Astrocyte (in vitro differentiated cells and primary cell): Measurements from ENCODE around the gene CABP4. TPM values are rescaled to one million over a fixed set of nuclear protein-coding genes. Genes with fewer than 3 reads are reported as not detected.

Experiments used
- DNase-seq: peaks from one replicate; pipeline ENCODE4 v3.0.0-alpha.2; 2010; ENCODE audit warnings: low read depth
- FAIRE-seq: peaks from 2 replicates; lab custom pipeline; 2011; peaks lifted over from hg19 to GRCh38; lab: Jason Lieb, UNC
- H2AFZ ChIP-seq: 2 replicates; pipeline ENCODE4 v1.6.0; 2012; ENCODE audit warnings: low read depth, low read length, inconsistent platforms
- H3K27ac ChIP-seq: 2 replicates; pipeline ENCODE4 v1.5.1; 2011; ENCODE audit warnings: low read depth, low read length, inconsistent platforms
- H3K27me3 ChIP-seq: 2 replicates; pipeline ENCODE4 v1.6.0; 2011; ENCODE audit warnings: low read length, inconsistent platforms; ENCODE audit not compliant: insufficient read depth
- H3K36me3 ChIP-seq: 2 replicates; pipeline ENCODE4 v1.5.1; 2011; ENCODE audit warnings: low read length, inconsistent platforms; ENCODE audit not compliant: insufficient read depth
- H3K4me1 ChIP-seq: 2 replicates; pipeline ENCODE4 v1.5.1; 2011; ENCODE audit warnings: low read length, inconsistent platforms; ENCODE audit not compliant: insufficient read depth
- H3K4me2 ChIP-seq: 2 replicates; pipeline ENCODE4 v1.6.0; 2012; ENCODE audit warnings: low read length, inconsistent platforms
- H3K4me3 ChIP-seq: 2 replicates; pipeline ENCODE4 v1.5.1; 2011; ENCODE audit warnings: low read depth, mild to moderate bottlenecking, low read length, inconsistent platforms; ENCODE audit not compliant: insufficient read depth
- H3K79me2 ChIP-seq: 2 replicates; pipeline ENCODE4 v1.6.0; 2012; ENCODE audit warnings: mild to moderate bottlenecking, low read length, inconsistent platforms; ENCODE audit not compliant: insufficient read depth
- H3K9ac ChIP-seq: 2 replicates; pipeline ENCODE4 v1.6.0; 2012; ENCODE audit warnings: mild to moderate bottlenecking, low read length, inconsistent platforms
- H3K9me3 ChIP-seq: 2 replicates; pipeline ENCODE4 v1.5.1; 2012; ENCODE audit warnings: low read depth, mild to moderate bottlenecking, low read length, inconsistent platforms; ENCODE audit not compliant: insufficient read depth
- H4K20me1 ChIP-seq: 2 replicates; pipeline ENCODE4 v1.6.0; 2012; ENCODE audit warnings: low read length, inconsistent platforms; ENCODE audit not compliant: insufficient read depth
- H3K27ac Mint-ChIP-seq: one replicate; pipeline ENCODE4 v1.8.0; 2021; ENCODE audit warnings: mild to moderate bottlenecking, mixed read lengths; ENCODE audit not compliant: unreplicated experiment
- H3K27me3 Mint-ChIP-seq: one replicate; pipeline ENCODE4 v1.8.0; 2021; ENCODE audit warnings: low read depth, mixed read lengths; ENCODE audit not compliant: unreplicated experiment
- H3K36me3 Mint-ChIP-seq: one replicate; pipeline ENCODE4 v1.8.0; 2021; ENCODE audit warnings: low read depth, mixed read lengths; ENCODE audit not compliant: unreplicated experiment
- H3K4me1 Mint-ChIP-seq: one replicate; pipeline ENCODE4 v1.8.0; 2021; ENCODE audit warnings: low read depth, mixed read lengths; ENCODE audit not compliant: unreplicated experiment
- H3K4me3 Mint-ChIP-seq: one replicate; pipeline ENCODE4 v1.8.0; 2021; ENCODE audit warnings: mild to moderate bottlenecking, moderate library complexity, mixed read lengths; ENCODE audit not compliant: unreplicated experiment
- H3K9me3 Mint-ChIP-seq: one replicate; pipeline ENCODE4 v1.8.0; 2021; ENCODE audit warnings: mild to moderate bottlenecking, mixed read lengths; ENCODE audit not compliant: unreplicated experiment
- CTCF ChIP-seq: IDR thresholded peaks from 2 replicates; pipeline ENCODE4 v1.5.1; 2011; ENCODE audit warnings: low read depth, mild to moderate bottlenecking, inconsistent platforms, low read length, moderate library complexity; ENCODE audit not compliant: insufficient read depth
- EZH2 ChIP-seq: IDR thresholded peaks from 2 replicates; pipeline ENCODE4 v1.6.1; 2012; ENCODE audit warnings: mild to moderate bottlenecking, low read length, inconsistent platforms; ENCODE audit not compliant: insufficient read depth
- total RNA-seq: library from RNA; stranded (reverse); gene quantifications from 2 replicates; pipeline ENCODE4 v1.2.1, GENCODE V29; 2021

CABP4 gene
- total RNA-seq, 1 donor from 2014 or later: not detected

GRCh38 chr11:67450796-67451657, 4.1 kb upstream of the CABP4 start:
- no peaks in the 10 kb centered on the region for H3K36me3 ChIP-seq
- no peaks in the 10 kb centered on the region for H3K79me2 ChIP-seq
- no peak overlapping the region for H3K4me3 ChIP-seq
- H3K4me1 Mint-ChIP-seq: no peaks in the 10 kb centered on the region
- H4K20me1 ChIP-seq: no peaks in the 10 kb centered on the region
- peaks cover 11% of the 10 kb centered on the region for H3K27me3 Mint-ChIP-seq
- peaks cover 3% of the 10 kb centered on the region for H3K36me3 Mint-ChIP-seq
- no peak overlapping the region for H3K9ac ChIP-seq
- no peak overlapping the region for H3K4me3 Mint-ChIP-seq
- no peak overlapping the region for H2AFZ ChIP-seq
- no peaks in the 10 kb centered on the region for H3K9me3 Mint-ChIP-seq
- no peak overlapping the region for H3K4me2 ChIP-seq
- no peaks in the 10 kb centered on the region for H3K27me3 ChIP-seq
- FAIRE-seq: no peak
- H3K27ac Mint-ChIP-seq: peak overlapping the region; percentile 66
- no peak for DNase-seq
- H3K4me1 ChIP-seq: no peaks in the 10 kb centered on the region
- no peaks in the 10 kb centered on the region for H3K9me3 ChIP-seq
- H3K27ac ChIP-seq: no peak overlapping the region
- TF ChIP-seq CTCF: no peak
- TF ChIP-seq EZH2: no peak

GRCh38 chr11:67451658-67451976, 3.5 kb upstream of the CABP4 start:
- H3K27me3 ChIP-seq: no peaks in the 10 kb centered on the region
- TF ChIP-seq EZH2: no peak
- H3K27ac Mint-ChIP-seq: peak overlapping the region; percentile 66
- H3K36me3 ChIP-seq: no peaks in the 10 kb centered on the region
- H3K4me3 Mint-ChIP-seq: no peak overlapping the region
- no peaks in the 10 kb centered on the region for H3K4me1 Mint-ChIP-seq
- H3K9me3 Mint-ChIP-seq: no peaks in the 10 kb centered on the region
- no peak overlapping the region for H3K27ac ChIP-seq
- H3K4me1 ChIP-seq: no peaks in the 10 kb centered on the region
- no peak overlapping the region for H3K4me2 ChIP-seq
- no peak for FAIRE-seq
- H3K27me3 Mint-ChIP-seq: peaks cover 10% of the 10 kb centered on the region
- no peak overlapping the region for H3K9ac ChIP-seq
- H2AFZ ChIP-seq: no peak overlapping the region
- DNase-seq: no peak
- no peak overlapping the region for H3K4me3 ChIP-seq
- no peaks in the 10 kb centered on the region for H4K20me1 ChIP-seq
- no peaks in the 10 kb centered on the region for H3K9me3 ChIP-seq
- H3K79me2 ChIP-seq: no peaks in the 10 kb centered on the region
- H3K36me3 Mint-ChIP-seq: peaks cover 3% of the 10 kb centered on the region

DNA sequence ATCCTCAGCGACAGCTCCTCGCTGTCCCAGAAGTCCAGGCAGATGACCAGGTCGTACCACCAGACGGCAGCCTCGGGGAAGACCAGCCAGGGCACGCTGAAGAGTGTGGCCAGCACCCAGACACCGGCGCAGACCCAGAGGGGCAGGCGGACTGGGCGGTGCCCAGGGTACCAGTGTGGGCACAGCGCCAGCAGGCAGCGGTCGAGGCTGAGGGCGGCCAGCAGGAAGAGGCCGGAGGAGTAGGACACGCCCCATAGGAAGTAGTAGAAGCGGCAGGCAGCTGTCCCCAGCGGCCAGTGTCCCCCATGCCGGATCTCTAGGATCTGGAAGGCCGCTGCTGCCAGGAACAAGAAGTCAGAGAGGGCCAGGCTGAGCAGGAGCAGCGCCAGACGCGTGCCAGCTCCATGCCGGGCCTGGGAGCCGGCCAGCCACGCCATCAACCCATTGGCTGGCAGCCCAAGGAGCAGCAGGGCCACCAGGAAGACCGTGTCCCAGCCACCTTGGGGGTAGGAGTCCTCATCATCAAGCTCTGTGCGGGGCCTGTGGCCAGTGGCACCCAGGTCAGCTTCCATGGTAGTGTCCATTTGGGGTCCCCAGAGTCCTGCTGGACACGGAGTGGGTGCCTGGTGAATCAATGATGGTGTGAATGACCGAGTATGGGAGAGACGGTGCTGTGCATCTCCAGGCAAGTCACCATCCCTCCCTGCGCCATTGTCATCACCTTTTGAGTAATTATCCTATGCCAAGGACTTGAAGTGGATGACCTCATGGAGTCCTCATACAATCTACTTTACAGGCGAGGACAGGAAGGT, 2.8 kb upstream of the CABP4 start, which contains the start of gene GPR152:
Gene GPR152, minus strand, starts transcription at position 589 of the 812 bp plus-strand sequence. Its CDS starts 5 bp downstream, at position 584.
- Mint-ChIP-seq H3K36me3 (peaks cover 3% of the 10 kb centered on the region), H3K4me3 (no peak within 1 kb of the TSS), H3K27me3 (peaks cover 12% of the 10 kb centered on the region), H3K9me3 (no peaks in the 10 kb centered on the region), H3K27ac (peak within 1 kb of the TSS; percentile 66), H3K4me1 (no peaks in the 10 kb centered on the region)
- TF ChIP-seq EZH2 (no peak), CTCF (no peak)
- Histone ChIP-seq H3K4me2 (no peak within 1 kb of the TSS), H3K4me1 (no peaks in the 10 kb centered on the region), H3K4me3 (no peak within 1 kb of the TSS), H2AFZ (peak within 1 kb of the TSS; percentile 47), H3K9me3 (no peaks in the 10 kb centered on the region), H3K9ac (no peak within 1 kb of the TSS), H3K79me2 (no peaks in the 10 kb centered on the region), H3K27ac (no peak within 1 kb of the TSS), H3K27me3 (no peaks in the 10 kb centered on the region), H4K20me1 (no peaks in the 10 kb centered on the region), H3K36me3 (no peaks in the 10 kb centered on the region)
- DNase-seq (no peak), FAIRE-seq (no peak)
